ENCODE measurements around the gene MAP2. TPM values are rescaled to one million over a fixed set of nuclear protein-coding genes. Genes with fewer than 3 reads are reported as not detected.

Gene MAP2
- total RNA-seq, 2 experiments from 2014 or later: 0.12 TPM; not detected in 1

DNA sequence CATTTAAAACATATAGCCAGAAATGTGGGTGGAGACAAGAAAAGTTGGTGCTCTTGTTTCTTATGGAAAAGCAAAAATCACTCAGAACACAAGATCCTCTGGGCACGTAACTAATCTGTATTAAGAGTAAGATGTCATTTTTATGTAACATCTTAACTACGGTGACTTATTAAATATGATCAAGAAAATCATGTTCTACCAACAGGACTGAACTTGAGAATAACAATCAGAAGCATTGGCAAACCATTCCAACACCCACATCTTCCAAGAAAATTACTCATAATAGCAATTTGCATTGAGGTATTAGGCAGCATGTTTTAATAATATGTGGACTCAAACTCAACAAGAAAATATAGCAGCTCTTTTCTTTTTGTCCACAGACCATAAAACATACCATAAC is 21.6 kb downstream of the MAP2 start:
- Mint-ChIP-seq H3K36me3 (ENCODE audit: low read depth) (no peaks in the 10 kb centered on the region), H3K27me3 (no peaks in the 10 kb centered on the region), H3K4me3 (no peak overlapping the region), H3K4me1 (no peaks in the 10 kb centered on the region), H3K27ac (no peak overlapping the region), H3K9me3 (no peaks in the 10 kb centered on the region)
- POLR2A ChIA-PET: no interaction called here
- no peak for DNase-seq
- CTCF ChIA-PET: interaction anchor here (0.6 kb wide), 1 partner anchor 1763 kb away, joined by 4 read pairs; no protein-coding TSS in a partner anchor

DNA sequence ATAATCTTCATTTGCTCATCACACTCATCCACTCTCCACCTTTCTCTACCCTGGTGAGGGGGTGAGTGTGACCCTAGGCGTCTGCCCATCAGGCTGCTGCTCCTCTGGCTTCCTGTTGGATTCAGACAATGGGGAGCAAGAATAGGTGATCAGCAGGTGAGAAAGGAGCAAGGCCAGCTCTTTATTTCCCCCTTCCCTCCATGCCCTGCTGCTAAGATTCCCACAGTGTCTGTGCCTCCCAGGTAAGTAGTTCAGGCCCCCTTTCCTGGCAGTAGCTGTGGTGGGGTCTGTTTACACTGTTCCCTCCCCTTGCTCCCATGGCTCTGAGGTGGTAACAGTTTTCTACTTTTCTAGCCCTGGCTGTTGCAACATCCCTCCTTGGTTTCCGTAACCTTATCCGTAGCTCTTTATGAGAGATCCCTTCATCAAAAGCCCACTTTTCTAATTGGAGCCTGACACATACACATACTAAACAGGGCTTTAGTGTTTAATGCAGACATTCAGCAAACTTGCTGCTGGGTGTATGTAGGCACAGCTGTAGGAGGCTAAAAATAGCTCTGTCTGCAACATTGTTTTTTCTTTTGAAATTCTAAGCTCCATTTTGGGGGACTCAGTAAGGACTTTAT is 27.5 kb downstream of the MAP2 start:
- ChIA-PET CTCF (no interaction called here), POLR2A (no interaction called here)
- no peaks in the 10 kb centered on the region for H3K27me3 Mint-ChIP-seq
- DNase-seq: no peak
- no peaks in the 10 kb centered on the region for H3K9me3 Mint-ChIP-seq
- no peak overlapping the region for H3K27ac Mint-ChIP-seq
- no peak overlapping the region for H3K4me3 Mint-ChIP-seq
- no peaks in the 10 kb centered on the region for H3K36me3 Mint-ChIP-seq (ENCODE audit: low read depth)
- H3K4me1 Mint-ChIP-seq: no peaks in the 10 kb centered on the region

DNA sequence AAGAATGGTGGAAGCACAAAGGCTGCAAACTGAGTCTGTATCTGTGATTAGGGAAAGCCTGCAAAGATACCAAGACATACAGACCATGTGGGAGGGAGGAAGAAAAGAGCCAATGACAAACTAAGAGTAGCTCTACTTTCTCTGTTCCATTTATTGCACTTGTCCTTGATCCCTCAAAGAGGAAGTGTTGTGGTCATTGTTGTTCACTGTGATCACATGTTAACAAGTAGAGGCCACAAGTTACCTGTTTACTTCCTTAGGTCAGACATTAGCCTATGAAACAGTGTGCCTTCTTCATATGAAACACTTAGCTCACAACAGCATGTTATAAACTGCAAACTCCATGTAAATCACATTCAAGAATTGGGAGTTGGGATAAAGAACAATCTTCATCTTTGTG is 32.6 kb downstream of the MAP2 start:
- no peaks in the 10 kb centered on the region for H3K27me3 Mint-ChIP-seq
- no peaks in the 10 kb centered on the region for H3K36me3 Mint-ChIP-seq (ENCODE audit: low read depth)
- no peak for DNase-seq
- H3K4me3 Mint-ChIP-seq: no peak overlapping the region
- no peaks in the 10 kb centered on the region for H3K9me3 Mint-ChIP-seq
- ChIA-PET CTCF (no interaction called here), POLR2A (no interaction called here)
- H3K4me1 Mint-ChIP-seq: no peaks in the 10 kb centered on the region
- no peak overlapping the region for H3K27ac Mint-ChIP-seq

DNA sequence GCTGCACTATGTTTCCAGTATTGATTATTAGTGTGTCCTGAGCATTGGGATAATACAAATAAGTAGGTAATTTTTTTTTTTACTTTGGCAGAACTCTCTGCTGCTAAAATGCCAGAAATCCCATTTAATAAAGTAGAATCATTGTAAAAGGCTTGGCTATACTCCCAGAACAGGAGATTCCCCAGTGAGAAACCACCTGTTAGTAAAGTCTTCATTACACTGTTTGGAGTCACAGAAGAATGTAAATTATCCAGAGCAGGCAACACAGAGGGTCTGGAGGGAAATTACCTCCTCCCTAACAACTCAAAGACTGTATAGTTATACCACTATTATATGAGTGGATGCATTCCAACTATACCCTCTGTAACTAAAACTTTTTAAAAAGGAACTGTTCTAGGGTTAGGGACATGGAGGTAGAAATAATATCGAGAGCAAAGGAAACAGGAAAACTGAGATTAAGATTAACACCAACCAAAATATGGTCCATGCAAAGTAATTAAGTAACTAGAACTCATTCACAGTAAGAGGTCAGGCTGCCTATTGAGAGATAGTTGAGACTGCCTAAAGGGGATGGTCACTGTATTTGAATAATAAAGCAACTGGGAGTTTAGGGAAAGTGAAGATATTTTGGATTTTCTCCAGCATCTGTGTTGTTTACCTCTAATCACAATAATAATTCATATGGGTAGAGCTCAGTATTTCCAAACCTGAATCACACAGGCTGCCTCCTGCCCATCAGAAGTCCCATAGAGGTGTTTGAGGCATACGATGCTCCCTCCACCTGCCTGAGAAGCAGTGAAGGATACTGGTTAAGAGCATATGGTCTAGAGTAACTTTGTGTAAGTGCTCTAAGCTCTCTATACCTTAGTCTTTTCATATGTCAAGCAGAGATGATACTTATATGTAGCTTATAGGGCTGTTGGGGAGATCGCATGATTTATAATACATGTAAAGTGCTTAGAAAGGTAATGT is 34.4 kb downstream of the MAP2 start:
- H3K9me3 Mint-ChIP-seq: no peaks in the 10 kb centered on the region
- POLR2A ChIA-PET: no interaction called here
- no peaks in the 10 kb centered on the region for H3K4me1 Mint-ChIP-seq
- CTCF ChIA-PET: no interaction called here
- no peak overlapping the region for H3K4me3 Mint-ChIP-seq
- no peaks in the 10 kb centered on the region for H3K27me3 Mint-ChIP-seq
- H3K36me3 Mint-ChIP-seq (ENCODE audit: low read depth): no peaks in the 10 kb centered on the region
- H3K27ac Mint-ChIP-seq: no peak overlapping the region
- no peak for DNase-seq

DNA sequence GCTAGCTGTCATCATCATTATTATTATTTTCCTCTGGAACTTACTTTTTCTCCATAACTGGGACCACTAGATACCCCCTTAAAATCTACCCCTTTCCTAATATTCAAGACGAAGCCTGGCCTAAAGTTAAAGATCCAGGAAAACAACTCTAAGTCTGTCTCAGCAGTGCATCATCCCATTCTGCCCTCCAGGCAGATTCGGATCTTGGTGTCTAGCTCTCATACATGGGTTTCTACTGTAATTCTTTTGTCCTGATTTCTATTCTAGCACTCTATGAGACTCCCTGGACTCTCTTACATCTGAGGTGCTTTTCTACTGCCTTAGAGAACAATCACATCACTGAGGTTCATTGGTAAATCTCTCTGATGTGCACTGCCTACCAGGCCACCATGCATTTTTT is 35.5 kb downstream of the MAP2 start:
- POLR2A ChIA-PET: no interaction called here
- H3K27ac Mint-ChIP-seq: no peak overlapping the region
- no peak for DNase-seq
- CTCF ChIA-PET: no interaction called here
- no peaks in the 10 kb centered on the region for H3K9me3 Mint-ChIP-seq
- no peaks in the 10 kb centered on the region for H3K36me3 Mint-ChIP-seq (ENCODE audit: low read depth)
- H3K27me3 Mint-ChIP-seq: no peaks in the 10 kb centered on the region
- no peak overlapping the region for H3K4me3 Mint-ChIP-seq
- H3K4me1 Mint-ChIP-seq: no peaks in the 10 kb centered on the region

DNA sequence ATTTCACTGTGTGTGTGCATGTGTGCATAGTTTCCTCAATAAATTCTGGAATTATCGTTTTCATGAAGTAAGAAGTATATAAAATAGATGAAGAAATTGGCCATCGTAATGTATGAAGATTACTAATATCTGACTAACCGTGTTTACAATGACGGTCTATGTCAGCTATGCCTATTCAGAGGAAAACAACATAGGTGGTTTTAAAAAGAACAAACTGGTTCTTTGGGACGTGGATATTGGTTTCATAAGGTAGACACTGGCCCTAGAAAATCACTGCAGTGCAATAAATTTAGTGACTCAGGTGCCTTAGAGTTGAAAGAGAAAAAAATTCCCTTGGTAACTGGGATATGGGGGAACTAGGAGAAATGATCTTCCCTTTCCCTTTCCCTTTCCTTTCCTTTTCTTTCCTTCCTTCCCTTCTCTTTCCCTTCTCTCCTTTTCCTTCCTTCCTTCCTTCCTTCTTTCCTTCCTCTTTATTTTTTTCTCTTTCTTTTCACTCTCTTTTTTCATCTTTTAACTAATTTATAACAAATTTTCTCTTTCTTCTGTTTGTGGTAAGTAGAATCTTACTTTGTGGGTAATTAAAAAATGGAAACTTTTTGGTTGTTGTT is 36.4 kb downstream of the MAP2 start:
- H3K4me1 Mint-ChIP-seq: no peaks in the 10 kb centered on the region
- POLR2A ChIA-PET: no interaction called here
- no peak overlapping the region for H3K4me3 Mint-ChIP-seq
- H3K36me3 Mint-ChIP-seq (ENCODE audit: low read depth): no peaks in the 10 kb centered on the region
- no peak overlapping the region for H3K27ac Mint-ChIP-seq
- H3K9me3 Mint-ChIP-seq: no peaks in the 10 kb centered on the region
- no peaks in the 10 kb centered on the region for H3K27me3 Mint-ChIP-seq
- CTCF ChIA-PET: no interaction called here
- DNase-seq: no peak

DNA sequence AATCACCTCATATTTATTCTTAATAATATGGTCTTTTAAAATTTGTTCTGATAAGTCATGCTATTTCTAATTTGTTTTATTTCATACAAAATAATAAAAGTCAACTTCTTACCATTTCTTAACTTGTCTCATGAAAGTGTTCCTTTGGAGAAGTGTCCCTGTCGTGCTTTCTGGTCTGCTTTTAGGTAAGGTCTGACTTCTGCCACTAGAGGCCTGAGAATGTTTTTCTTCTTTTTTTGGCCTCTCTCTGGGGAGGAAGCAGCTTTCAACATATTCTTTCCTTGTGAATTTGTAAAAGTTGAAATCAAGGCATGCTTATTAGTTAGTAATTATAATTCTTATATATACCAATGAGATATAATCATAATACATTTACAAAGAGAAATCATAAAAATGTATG is 39.4 kb downstream of the MAP2 start:
- Mint-ChIP-seq H3K27ac (no peak overlapping the region), H3K27me3 (no peaks in the 10 kb centered on the region), H3K4me3 (no peak overlapping the region), H3K36me3 (ENCODE audit: low read depth) (no peaks in the 10 kb centered on the region), H3K4me1 (no peaks in the 10 kb centered on the region), H3K9me3 (no peaks in the 10 kb centered on the region)
- ChIA-PET POLR2A (no interaction called here), CTCF (no interaction called here)
- DNase-seq: no peak

DNA sequence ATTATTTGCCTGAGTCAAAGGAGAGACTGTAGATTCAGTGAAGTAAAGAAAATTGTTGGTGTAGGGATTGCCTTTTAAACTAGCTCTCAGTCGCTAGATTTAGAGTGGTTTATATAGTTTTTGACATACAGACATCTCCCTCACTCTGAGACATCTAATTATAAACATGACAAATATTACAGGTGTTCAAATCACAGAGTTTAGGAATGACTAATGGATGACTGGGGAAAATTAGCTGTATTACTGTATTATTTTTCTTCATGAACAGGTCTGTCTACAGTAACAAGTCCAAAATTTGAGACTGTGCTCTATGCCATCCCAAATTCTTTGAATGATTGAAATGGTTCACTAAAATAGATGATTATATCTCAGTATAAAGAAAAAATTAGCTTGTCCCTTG is 40.0 kb downstream of the MAP2 start:
- ChIA-PET POLR2A (no interaction called here), CTCF (no interaction called here)
- no peaks in the 10 kb centered on the region for H3K36me3 Mint-ChIP-seq (ENCODE audit: low read depth)
- H3K4me3 Mint-ChIP-seq: no peak overlapping the region
- no peaks in the 10 kb centered on the region for H3K27me3 Mint-ChIP-seq
- DNase-seq: no peak
- H3K4me1 Mint-ChIP-seq: no peaks in the 10 kb centered on the region
- H3K9me3 Mint-ChIP-seq: no peaks in the 10 kb centered on the region
- H3K27ac Mint-ChIP-seq: no peak overlapping the region

DNA sequence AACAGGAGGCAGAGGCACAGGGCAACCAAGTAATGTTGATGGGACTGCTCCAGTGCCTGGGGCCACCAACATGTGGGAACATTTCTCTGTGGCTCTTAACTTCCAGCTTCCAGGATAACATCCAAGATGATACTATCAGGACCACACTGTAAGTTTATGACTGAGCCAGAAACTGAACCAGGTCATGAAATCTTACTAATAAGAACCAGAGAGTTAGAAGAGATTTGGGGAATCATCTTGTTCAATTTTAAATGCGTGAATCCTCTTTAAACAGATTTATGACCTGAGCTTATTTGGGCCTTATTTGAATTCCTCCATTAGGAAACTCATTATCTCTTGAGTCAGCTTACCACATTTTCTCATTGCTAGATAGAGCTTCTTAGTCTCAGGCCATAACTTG is 45.0 kb downstream of the MAP2 start:
- POLR2A ChIA-PET: no interaction called here
- Mint-ChIP-seq H3K9me3 (no peaks in the 10 kb centered on the region), H3K4me3 (no peak overlapping the region), H3K27me3 (no peaks in the 10 kb centered on the region), H3K4me1 (no peaks in the 10 kb centered on the region), H3K27ac (no peak overlapping the region), H3K36me3 (ENCODE audit: low read depth) (no peaks in the 10 kb centered on the region)
- DNase-seq: no peak
- CTCF ChIA-PET: no interaction called here

DNA sequence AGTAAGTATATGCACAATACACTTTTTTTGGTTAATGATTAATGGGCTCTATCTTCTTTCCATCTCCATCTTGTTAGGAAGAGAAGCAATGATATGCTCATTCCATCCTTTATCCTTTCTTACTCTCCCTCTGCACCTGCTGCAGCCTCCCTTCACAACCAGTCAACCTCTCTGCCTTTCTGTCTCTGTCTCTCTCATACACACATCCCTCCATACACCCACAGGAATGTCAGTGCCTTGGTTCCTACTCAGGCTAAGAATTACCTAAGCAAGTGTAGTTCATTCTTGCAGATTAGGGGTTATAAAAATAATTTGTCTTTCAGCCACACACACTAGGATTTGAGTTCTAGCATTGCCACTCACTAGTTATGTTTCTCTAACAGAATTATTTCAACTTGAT is 45.6 kb downstream of the MAP2 start:
- Mint-ChIP-seq H3K4me1 (no peaks in the 10 kb centered on the region), H3K4me3 (no peak overlapping the region), H3K27me3 (no peaks in the 10 kb centered on the region), H3K27ac (no peak overlapping the region), H3K9me3 (no peaks in the 10 kb centered on the region), H3K36me3 (ENCODE audit: low read depth) (no peaks in the 10 kb centered on the region)
- DNase-seq: no peak
- POLR2A ChIA-PET: no interaction called here
- CTCF ChIA-PET: no interaction called here

DNA sequence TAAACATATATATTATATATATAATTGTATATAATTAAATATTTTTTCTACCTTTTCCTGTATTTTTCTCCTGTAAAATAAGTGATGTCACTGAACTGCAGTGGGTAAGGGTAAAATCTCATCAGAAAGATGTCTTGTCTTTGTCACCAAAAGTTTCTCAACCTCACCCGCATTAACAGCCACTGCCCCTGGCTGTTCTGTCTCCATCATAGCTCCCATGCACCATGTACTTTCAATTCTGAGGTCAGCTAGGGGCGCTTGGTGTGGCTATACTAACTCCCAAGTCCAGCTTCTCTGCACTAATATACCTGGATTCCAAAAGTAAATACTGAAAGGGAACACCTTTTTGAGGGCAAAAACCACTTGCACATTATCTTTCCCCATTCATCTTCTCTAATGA is 46.6 kb downstream of the MAP2 start:
- Mint-ChIP-seq H3K4me3 (no peak overlapping the region), H3K4me1 (no peaks in the 10 kb centered on the region), H3K9me3 (no peaks in the 10 kb centered on the region), H3K27me3 (no peaks in the 10 kb centered on the region), H3K27ac (no peak overlapping the region), H3K36me3 (ENCODE audit: low read depth) (no peaks in the 10 kb centered on the region)
- DNase-seq: no peak
- POLR2A ChIA-PET: no interaction called here
- CTCF ChIA-PET: no interaction called here

DNA sequence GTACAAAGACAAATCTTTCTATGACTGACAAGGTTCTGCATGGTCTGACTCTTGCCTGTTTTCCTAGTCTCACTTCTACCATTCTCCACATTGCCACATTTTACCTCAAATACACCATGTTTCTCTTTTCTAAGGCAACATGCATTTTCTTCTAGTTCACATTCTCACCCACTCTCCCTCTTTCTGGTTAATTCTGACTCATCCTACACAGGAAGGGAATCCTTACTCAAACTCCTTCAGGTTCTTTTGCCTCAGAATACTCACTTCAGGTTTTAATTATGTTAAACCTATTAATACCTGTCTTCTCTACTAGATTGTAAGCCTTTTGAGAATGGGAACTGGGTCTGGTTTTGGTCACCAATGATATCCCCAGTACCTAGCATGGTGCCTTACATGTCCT is 47.2 kb downstream of the MAP2 start:
- no peak overlapping the region for H3K4me3 Mint-ChIP-seq
- ChIA-PET CTCF (no interaction called here), POLR2A (no interaction called here)
- H3K9me3 Mint-ChIP-seq: no peaks in the 10 kb centered on the region
- H3K27me3 Mint-ChIP-seq: no peaks in the 10 kb centered on the region
- no peak for DNase-seq
- no peak overlapping the region for H3K27ac Mint-ChIP-seq
- H3K4me1 Mint-ChIP-seq: no peaks in the 10 kb centered on the region
- H3K36me3 Mint-ChIP-seq (ENCODE audit: low read depth): no peaks in the 10 kb centered on the region

DNA sequence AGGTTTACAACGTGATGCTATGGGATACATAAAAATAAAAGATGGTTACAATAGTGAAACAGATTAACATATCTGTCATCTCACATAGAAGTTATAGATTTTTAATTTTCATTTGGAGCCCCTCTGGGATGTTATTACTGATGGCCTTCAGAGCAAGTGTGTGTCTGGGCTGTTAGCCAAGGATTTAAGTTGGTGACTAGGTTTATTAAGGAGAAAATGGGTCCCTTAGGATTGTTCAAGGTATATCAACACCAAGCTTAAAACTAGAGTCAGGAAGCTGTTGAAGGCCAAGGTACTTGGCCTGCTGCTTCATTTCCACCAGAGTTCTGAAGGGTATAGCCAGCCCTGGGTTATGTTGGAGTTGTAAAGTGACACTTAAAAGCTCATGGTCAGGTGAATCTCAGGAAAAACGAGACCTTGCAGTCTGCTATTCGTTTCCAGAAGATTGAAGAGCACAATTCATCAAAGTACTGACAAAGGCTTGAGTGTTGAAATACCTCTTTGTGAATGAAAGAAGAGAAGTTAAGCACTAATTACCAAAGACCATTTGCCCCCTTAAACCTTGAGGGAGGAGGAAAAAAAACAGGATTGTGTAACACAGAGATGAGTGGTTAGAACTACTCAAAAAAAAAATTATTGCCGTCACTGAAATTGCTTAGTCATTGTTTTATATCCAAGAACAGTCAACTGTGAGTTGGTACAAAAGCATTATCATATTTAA is 48.4 kb downstream of the MAP2 start:
- Mint-ChIP-seq H3K27ac (no peak overlapping the region), H3K4me3 (no peak overlapping the region), H3K27me3 (no peaks in the 10 kb centered on the region), H3K9me3 (no peaks in the 10 kb centered on the region), H3K4me1 (no peaks in the 10 kb centered on the region), H3K36me3 (ENCODE audit: low read depth) (no peaks in the 10 kb centered on the region)
- POLR2A ChIA-PET: no interaction called here
- CTCF ChIA-PET: no interaction called here
- no peak for DNase-seq
